CD14-positive monocyte (primary cell): ENCODE measurements around the gene TMBIM4. TPM values are rescaled to one million over a fixed set of nuclear protein-coding genes. Genes with fewer than 3 reads are reported as not detected.

ENCODE experiments used
- DNase-seq, 3 donors: peaks; one replicate each; pipeline ENCODE4 v3.0.0-alpha.2; 2011 to 2022
- H2AFZ ChIP-seq: 2 replicates; pipeline ENCODE4 v1.6.0; 2012; ENCODE audit warnings: mild to moderate bottlenecking, low read depth, low read length, inconsistent platforms; ENCODE audit not compliant: insufficient read depth, poor library complexity, severe bottlenecking
- H3K27ac ChIP-seq, 2 donors: 1 replicate in 1 of 2; 2 replicates in 1 of 2; pipeline ENCODE4 v1.5.1; 2012 to 2013; ENCODE audit warnings: low read length in 2 of 2, control low read depth in 1 of 2, inconsistent platforms in 1 of 2, low read depth in 1 of 2, mild to moderate bottlenecking in 1 of 2
- H3K27me3 ChIP-seq, 2 donors: one replicate each; pipeline versions ENCODE4 v1.6.0 to v1.6.1; 2011 to 2013; ENCODE audit warnings: low read length in 2 of 2; ENCODE audit not compliant: control insufficient read depth in 2 of 2, insufficient read depth in 2 of 2
- H3K36me3 ChIP-seq, 2 donors: replicated peaks in 1 of 2; 1 replicate in 1 of 2; 2 replicates in 1 of 2; pipeline versions ENCODE4 v1.5.1 to v1.6.1; 2012 to 2013; ENCODE audit warnings: low read length in 2 of 2, control low read depth in 1 of 2, inconsistent platforms in 1 of 2, mild to moderate bottlenecking in 1 of 2; ENCODE audit not compliant: insufficient read depth in 2 of 2, control insufficient read depth in 1 of 2
- H3K4me1 ChIP-seq, 2 donors: 1 replicate in 1 of 2; 2 replicates in 1 of 2; pipeline versions ENCODE4 v1.5.1 to v1.6.1; 2012 to 2013; ENCODE audit warnings: low read length in 2 of 2, control low read depth in 1 of 2, inconsistent platforms in 1 of 2, mild to moderate bottlenecking in 1 of 2, moderate library complexity in 1 of 2; ENCODE audit not compliant: insufficient read depth in 2 of 2, control insufficient read depth in 1 of 2
- H3K4me2 ChIP-seq: replicated peaks from 2 replicates; pipeline ENCODE3; 2012; ENCODE audit warnings: low read length, moderate library complexity, mild to moderate bottlenecking; ENCODE audit not compliant: poor library complexity, severe bottlenecking; ENCODE audit errors: extremely low read depth
- H3K4me3 ChIP-seq, 3 experiments: fragments of 200-600 bp in 1 of 3; sonication (generic) in 1 of 3; replicated peaks in 1 of 3; 1 replicate in 2 of 3; 2 replicates in 1 of 3; pipeline ENCODE4 v1.5.1; 2011 to 2013; ENCODE audit warnings: low read length in 3 of 3, mild to moderate bottlenecking in 3 of 3, control low read depth in 2 of 3, low read depth in 2 of 3, inconsistent platforms in 1 of 3, moderate library complexity in 1 of 3
- H3K79me2 ChIP-seq: 2 replicates; pipeline ENCODE4 v1.6.0; 2012; ENCODE audit warnings: mild to moderate bottlenecking, control low read depth, inconsistent platforms, low read length, moderate library complexity; ENCODE audit not compliant: insufficient read depth
- H3K9ac ChIP-seq: 2 replicates; pipeline ENCODE4 v1.6.0; 2017; ENCODE audit warnings: low read length, mild to moderate bottlenecking; ENCODE audit not compliant: insufficient read depth, poor library complexity, severe bottlenecking
- H3K9me3 ChIP-seq, 2 donors: replicated peaks in 1 of 2; 1 replicate in 1 of 2; 2 replicates in 1 of 2; pipeline versions ENCODE4 v1.5.1 to v1.6.1; 2012 to 2013; ENCODE audit warnings: low read length in 2 of 2, control low read depth in 1 of 2; ENCODE audit not compliant: control insufficient read depth in 1 of 2, insufficient read depth in 1 of 2
- H4K20me1 ChIP-seq: 2 replicates; pipeline ENCODE4 v1.6.0; 2012; ENCODE audit warnings: mild to moderate bottlenecking, low read length, control low read depth, moderate library complexity; ENCODE audit not compliant: insufficient read depth
- H3K27ac Mint-ChIP-seq, 7 donors: one replicate each; pipeline ENCODE4 v1.8.0; 2020; ENCODE audit warnings: mild to moderate bottlenecking in 7 of 7, mixed read lengths in 7 of 7, moderate library complexity in 6 of 7, inconsistent platforms in 2 of 7
- H3K27me3 Mint-ChIP-seq, 3 donors: one replicate each; pipeline ENCODE4 v1.8.0; 2021 to 2022; ENCODE audit warnings: low read depth in 3 of 3, mild to moderate bottlenecking in 3 of 3, mixed read lengths in 3 of 3, moderate library complexity in 3 of 3, inconsistent platforms in 1 of 3
- H3K36me3 Mint-ChIP-seq, 2 donors: one replicate each; pipeline ENCODE4 v1.8.0; 2020; ENCODE audit warnings: mixed read lengths in 2 of 2, inconsistent platforms in 1 of 2, mild to moderate bottlenecking in 1 of 2
- H3K4me1 Mint-ChIP-seq: one replicate; pipeline ENCODE4 v1.8.0; 2020; ENCODE audit warnings: mild to moderate bottlenecking, mixed read lengths
- H3K4me3 Mint-ChIP-seq, 2 donors: one replicate each; pipeline ENCODE4 v1.8.0; 2020; ENCODE audit warnings: mild to moderate bottlenecking in 2 of 2, mixed read lengths in 2 of 2, moderate library complexity in 1 of 2
- H3K9me3 Mint-ChIP-seq, 7 donors: one replicate each; pipeline ENCODE4 v1.8.0; 2020 to 2022; ENCODE audit warnings: mixed read lengths in 7 of 7, mild to moderate bottlenecking in 6 of 7, moderate library complexity in 6 of 7, inconsistent platforms in 2 of 7
- WGBS: methylation state at CpG from one replicate; pipeline ENCODE4 v1.1.5; 2013; ENCODE audit warnings: missing lambda C conversion rate; ENCODE audit not compliant: insufficient coverage; 5-methylcytosine and 5-hydroxymethylcytosine counted together
- intact Hi-C, 2 donors: fragments of 100-400 bp; cut with micrococcal nuclease; formaldehyde crosslinking; loops; one replicate each; pipeline versions ENCODE4 v1.15.0 to v1.15.1; 2023
- polyA plus RNA-seq, 3 donors: library from polyadenylated mRNA; depleted of rRNA in 1 of 3; unstranded in 2 of 3; stranded (reverse) in 1 of 3; fragments of 300-500 nt in 2 of 3; fragments of >200 nt in 1 of 3; fragmentation: Illumina TruSeq in 2 of 3; gene quantifications; 1 replicate in 2 of 3; 2 replicates in 1 of 3; pipeline ENCODE4 v1.2.3, GENCODE V29; 2012 to 2021
- TF ChIP-seq, protein P1 (sequence below): fragments of 200-600 bp; IDR thresholded peaks from one replicate; pipeline ENCODE4 v1.8.0; 2022; ENCODE audit warnings: antibody characterized with exemption, mild to moderate bottlenecking

TMBIM4 gene
- polyA plus RNA-seq, 3 donors: 153 to 823 (median 694) TPM

DNA sequence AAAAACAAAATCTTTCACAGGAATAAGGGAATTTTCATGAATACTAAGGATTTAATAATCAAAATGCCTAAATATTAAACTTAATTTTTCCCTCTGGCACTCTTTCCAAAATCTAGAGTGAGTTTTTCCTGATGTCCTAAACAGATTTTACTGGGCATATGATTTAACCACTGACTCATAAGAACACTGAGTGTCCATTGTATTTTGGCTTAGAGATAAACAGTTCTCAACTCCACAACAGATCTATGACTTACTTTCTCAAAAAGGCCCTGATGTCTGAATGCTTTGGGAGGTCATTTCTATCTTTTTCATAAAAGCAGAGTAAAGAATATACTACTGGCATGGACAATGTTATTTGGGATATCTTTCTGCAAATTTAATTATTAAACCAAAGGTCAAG lies 15.0 kb downstream of the TMBIM4 start:
- TF ChIP-seq, protein P1, sequence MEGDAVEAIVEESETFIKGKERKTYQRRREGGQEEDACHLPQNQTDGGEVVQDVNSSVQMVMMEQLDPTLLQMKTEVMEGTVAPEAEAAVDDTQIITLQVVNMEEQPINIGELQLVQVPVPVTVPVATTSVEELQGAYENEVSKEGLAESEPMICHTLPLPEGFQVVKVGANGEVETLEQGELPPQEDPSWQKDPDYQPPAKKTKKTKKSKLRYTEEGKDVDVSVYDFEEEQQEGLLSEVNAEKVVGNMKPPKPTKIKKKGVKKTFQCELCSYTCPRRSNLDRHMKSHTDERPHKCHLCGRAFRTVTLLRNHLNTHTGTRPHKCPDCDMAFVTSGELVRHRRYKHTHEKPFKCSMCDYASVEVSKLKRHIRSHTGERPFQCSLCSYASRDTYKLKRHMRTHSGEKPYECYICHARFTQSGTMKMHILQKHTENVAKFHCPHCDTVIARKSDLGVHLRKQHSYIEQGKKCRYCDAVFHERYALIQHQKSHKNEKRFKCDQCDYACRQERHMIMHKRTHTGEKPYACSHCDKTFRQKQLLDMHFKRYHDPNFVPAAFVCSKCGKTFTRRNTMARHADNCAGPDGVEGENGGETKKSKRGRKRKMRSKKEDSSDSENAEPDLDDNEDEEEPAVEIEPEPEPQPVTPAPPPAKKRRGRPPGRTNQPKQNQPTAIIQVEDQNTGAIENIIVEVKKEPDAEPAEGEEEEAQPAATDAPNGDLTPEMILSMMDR: no peak
- H3K9me3 Mint-ChIP-seq: peaks cover 6 to 11% (median 7%) of the 10 kb centered on the region in 7 donors
- Histone ChIP-seq H3K79me2 (peaks cover 98% of the 10 kb centered on the region), H3K4me1 (peaks cover 16 to 36% of the 10 kb centered on the region in 2 donors), H3K36me3 (peaks cover 21 to 41% of the 10 kb centered on the region in 2 donors), H3K4me3 (no peak overlapping the region), H3K27ac (peak overlapping the region in 1 of 2 donors; percentile 13), H3K9me3 (peaks cover 0 to 6% of the 10 kb centered on the region in 2 donors), H4K20me1 (peaks cover 59% of the 10 kb centered on the region), H2AFZ (no peak overlapping the region), H3K4me2 (no peak overlapping the region), H3K27me3 (no peaks in the 10 kb centered on the region), H3K9ac (no peak overlapping the region)
- peaks cover 0 to 1% (median 0%) of the 10 kb centered on the region in 3 donors for H3K27me3 Mint-ChIP-seq
- intact Hi-C loops: no loop called here
- no peak overlapping the region for H3K4me3 Mint-ChIP-seq
- H3K27ac Mint-ChIP-seq: peak overlapping the region in 5 of 7 donors; percentile 22 to 72 (median 61)
- no peak for DNase-seq
- H3K36me3 Mint-ChIP-seq: peaks cover 38 to 51% of the 10 kb centered on the region in 2 donors
- peaks cover 47% of the 10 kb centered on the region for H3K4me1 Mint-ChIP-seq

DNA sequence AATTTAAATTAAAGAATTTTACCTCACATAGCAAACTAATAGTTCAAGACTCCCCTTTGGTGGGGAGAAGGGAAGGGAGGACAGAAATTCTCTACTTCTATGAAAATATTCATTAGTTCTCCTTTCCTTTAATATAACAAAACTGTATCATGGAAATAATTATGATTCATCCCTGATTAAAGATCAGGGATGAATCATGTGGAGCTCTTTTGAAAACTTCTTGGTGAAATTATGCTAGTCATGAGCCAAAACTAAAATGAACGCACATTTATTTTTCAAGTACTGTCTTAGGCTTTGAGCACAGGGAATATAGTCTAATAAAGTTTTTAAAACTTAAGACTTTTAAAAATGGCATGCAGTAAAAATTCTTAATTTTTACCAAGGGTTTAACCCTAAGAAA lies 17.1 kb downstream of the TMBIM4 start:
- no peak overlapping the region for H3K4me2 ChIP-seq
- H3K9me3 ChIP-seq: peaks cover 0 to 6% of the 10 kb centered on the region in 2 donors
- Mint-ChIP-seq H3K27ac (no peak overlapping the region), H3K36me3 (peaks cover 37 to 47% of the 10 kb centered on the region in 2 donors), H3K4me3 (no peak overlapping the region), H3K4me1 (peaks cover 46% of the 10 kb centered on the region), H3K27me3 (no peaks in the 10 kb centered on the region), H3K9me3 (peaks cover 5 to 11% (median 6%) of the 10 kb centered on the region in 7 donors)
- H3K4me1 ChIP-seq: peaks cover 20 to 40% of the 10 kb centered on the region in 2 donors
- H3K27me3 ChIP-seq: no peaks in the 10 kb centered on the region
- H2AFZ ChIP-seq: no peak overlapping the region
- H3K9ac ChIP-seq: no peak overlapping the region
- TF ChIP-seq, protein P1: no peak
- H3K36me3 ChIP-seq: peaks cover 17 to 44% of the 10 kb centered on the region in 2 donors
- peaks cover 40% of the 10 kb centered on the region for H4K20me1 ChIP-seq
- H3K79me2 ChIP-seq: peaks cover 98% of the 10 kb centered on the region
- no peak overlapping the region for H3K4me3 ChIP-seq
- H3K27ac ChIP-seq: no peak overlapping the region
- intact Hi-C loops: no loop called here
- no CpG with 5 or more reads among the region's 1 CpG for WGBS
- no peak for DNase-seq
